Activated CD8-positive, alpha-beta T cell treated with anti-CD3 and anti-CD28 coated beads, Interleukin-2, amount 10 ng/mL, durations not matched to agents 7 days and 5 days (primary cell): ENCODE data around the gene NR1D1. TPM values are rescaled to one million over a fixed set of nuclear protein-coding genes. Genes with fewer than 3 reads are reported as not detected.

Experiments
- ATAC-seq: fragments of 150-1000 bp; cut with Tn5 transposase; one replicate; pipeline ENCODE4 v1.10.0; 2021; ENCODE audit warnings: moderate library complexity
- CTCF ChIA-PET: fragments of 350-600 bp; sonication (Branson Sonifier 250); formaldehyde crosslinking; loops from one replicate; lab custom pipeline; 2021; ENCODE audit warnings: antibody characterized with exemption; lab: Charles Lee
- POLR2A ChIA-PET: fragments of 350-600 bp; sonication (Branson Sonifier 250); formaldehyde crosslinking; loops from one replicate; lab custom pipeline; 2021; ENCODE audit warnings: antibody characterized with exemption; lab: Charles Lee
- DNase-seq: peaks from one replicate; pipeline ENCODE4 v3.0.0-alpha.2; 2020
- H3K27ac Mint-ChIP-seq: one replicate; pipeline ENCODE4 v1.8.0; 2021; ENCODE audit warnings: mild to moderate bottlenecking, mixed read lengths
- H3K27me3 Mint-ChIP-seq: one replicate; pipeline ENCODE4 v1.8.0; 2021; ENCODE audit warnings: low read depth, mixed read lengths
- H3K36me3 Mint-ChIP-seq: one replicate; pipeline ENCODE4 v1.8.0; 2021; ENCODE audit warnings: low read depth, mixed read lengths
- H3K4me1 Mint-ChIP-seq: one replicate; pipeline ENCODE4 v1.8.0; 2021; ENCODE audit warnings: low read depth, mixed read lengths
- H3K4me3 Mint-ChIP-seq: one replicate; pipeline ENCODE4 v1.8.0; 2021; ENCODE audit warnings: mild to moderate bottlenecking, mixed read lengths
- H3K9me3 Mint-ChIP-seq: one replicate; pipeline ENCODE4 v1.8.0; 2022; ENCODE audit warnings: mixed read lengths; ENCODE audit not compliant: insufficient read depth
- total RNA-seq, 2 experiments: library from RNA; stranded (reverse); gene quantifications; one replicate each; pipeline ENCODE4 v1.2.3, GENCODE V29; 2021

NR1D1 gene
- total RNA-seq, 2 experiments from 2014 or later: 4.1 to 4.9 TPM

- DNase-seq: peak; percentile 82
- POLR2A ChIA-PET: interaction anchor here (1.0 to 4.2 kb wide), 7 partner anchors 11 to 83 kb away, joined by 3 to 53 read pairs (median 4); partner anchors contain the start of genes MED24, MSL1 and NR1D1
- Mint-ChIP-seq H3K4me3 (peak overlapping the region; percentile 58), H3K36me3 (no peaks in the 10 kb centered on the region), H3K27me3 (no peaks in the 10 kb centered on the region), H3K27ac (peak overlapping the region; percentile 88), H3K9me3 (no peaks in the 10 kb centered on the region), H3K4me1 (peaks cover 77% of the 10 kb centered on the region)
- CTCF ChIA-PET: interaction anchor here (0.8 to 9.3 kb wide), 33 partner anchors 9 to 196 kb away, joined by 3 to 182 read pairs (median 10); partner anchors contain the start of genes CASC3, CDC6, CSF3 and MED24
- ATAC-seq: peak; percentile 50
Observed at GRCh38 chr17:40111221-40112128, 11.1 kb upstream of the NR1D1 start.

- no peaks in the 10 kb centered on the region for H3K9me3 Mint-ChIP-seq
- ChIA-PET POLR2A (interaction anchor here (0.8 to 4.2 kb wide), 4 partner anchors 10 to 41 kb away, joined by 3 to 53 read pairs (median 10); partner anchors contain the start of genes MSL1 and NR1D1), CTCF (interaction anchor here (0.8 to 9.3 kb wide), 23 partner anchors 10 to 180 kb away, joined by 3 to 182 read pairs (median 21); partner anchors contain the start of genes CASC3, CDC6, CSF3 and MED24)
- no peak overlapping the region for H3K4me3 Mint-ChIP-seq
- no peak for DNase-seq
- no peak overlapping the region for H3K27ac Mint-ChIP-seq
- H3K4me1 Mint-ChIP-seq: peaks cover 87% of the 10 kb centered on the region
- no peaks in the 10 kb centered on the region for H3K27me3 Mint-ChIP-seq
- no peaks in the 10 kb centered on the region for H3K36me3 Mint-ChIP-seq
- ATAC-seq: no peak
Observed at GRCh38 chr17:40110026-40110845, 9.8 kb upstream of the NR1D1 start.

GRCh38 chr17:40108970-40109824 lies 8.8 kb upstream of the NR1D1 start:
- peaks cover 98% of the 10 kb centered on the region for H3K4me1 Mint-ChIP-seq
- H3K9me3 Mint-ChIP-seq: no peaks in the 10 kb centered on the region
- POLR2A ChIA-PET: interaction anchor here (2.8 kb wide), 1 partner anchor 9 kb away, joined by 17 read pairs; the partner anchor contains the start of gene NR1D1
- no peaks in the 10 kb centered on the region for H3K27me3 Mint-ChIP-seq
- DNase-seq: peak; percentile 51
- H3K27ac Mint-ChIP-seq: no peak overlapping the region
- H3K36me3 Mint-ChIP-seq: no peaks in the 10 kb centered on the region
- no peak for ATAC-seq
- H3K4me3 Mint-ChIP-seq: no peak overlapping the region
- CTCF ChIA-PET: interaction anchor here (0.9 to 9.3 kb wide), 11 partner anchors 10 to 95 kb away, joined by 3 to 182 read pairs (median 51); partner anchors contain the start of genes CSF3, MSL1, NR1D1 and RAPGEFL1

GRCh38 chr17:40107522-40108174 lies 7.3 kb upstream of the NR1D1 start:
- POLR2A ChIA-PET: interaction anchor here (1.4 kb wide), 1 partner anchor 15 kb away, joined by 7 read pairs; no protein-coding TSS in a partner anchor

GRCh38 chr17:40106760-40107521 lies 6.6 kb upstream of the NR1D1 start:
- ChIA-PET CTCF (interaction anchor here (0.7 to 2.9 kb wide), 5 partner anchors 31 to 80 kb away, joined by 3 to 15 read pairs (median 3); partner anchors contain the start of gene CASC3), POLR2A (interaction anchor here (1.4 kb wide), 1 partner anchor 16 kb away, joined by 7 read pairs; no protein-coding TSS in a partner anchor)
- H3K27me3 Mint-ChIP-seq: no peaks in the 10 kb centered on the region
- peaks cover 96% of the 10 kb centered on the region for H3K4me1 Mint-ChIP-seq
- H3K27ac Mint-ChIP-seq: peak overlapping the region; percentile 87
- no peaks in the 10 kb centered on the region for H3K9me3 Mint-ChIP-seq
- DNase-seq: no peak
- H3K4me3 Mint-ChIP-seq: no peak overlapping the region
- H3K36me3 Mint-ChIP-seq: no peaks in the 10 kb centered on the region
- ATAC-seq: no peak

More at GRCh38 chr17:40107522-40108174, 7.3 kb upstream of the NR1D1 start:
- no peaks in the 10 kb centered on the region for H3K27me3 Mint-ChIP-seq
- peak overlapping the region; percentile 87 for H3K27ac Mint-ChIP-seq
- H3K9me3 Mint-ChIP-seq: no peaks in the 10 kb centered on the region
- H3K4me1 Mint-ChIP-seq: peaks cover 99% of the 10 kb centered on the region
- peak overlapping the region; percentile 51 for H3K4me3 Mint-ChIP-seq
- CTCF ChIA-PET: interaction anchor here (0.7 to 2.9 kb wide), 5 partner anchors 32 to 81 kb away, joined by 3 to 15 read pairs (median 3); partner anchors contain the start of gene CASC3
- no peaks in the 10 kb centered on the region for H3K36me3 Mint-ChIP-seq
- DNase-seq (peak; percentile 27), ATAC-seq (peak; percentile 11)

- Mint-ChIP-seq H3K9me3 (no peaks in the 10 kb centered on the region), H3K4me3 (no peak overlapping the region), H3K27ac (no peak overlapping the region), H3K4me1 (peaks cover 94% of the 10 kb centered on the region), H3K27me3 (no peaks in the 10 kb centered on the region), H3K36me3 (no peaks in the 10 kb centered on the region)
- DNase-seq (no peak), ATAC-seq (no peak)
- CTCF ChIA-PET: interaction anchor here (0.9 to 2.9 kb wide), 7 partner anchors 18 to 86 kb away, joined by 3 to 15 read pairs (median 4); partner anchors contain the start of gene CASC3
- POLR2A ChIA-PET: interaction anchor here (1.4 kb wide), 1 partner anchor 17 kb away, joined by 7 read pairs; no protein-coding TSS in a partner anchor
Observed at GRCh38 chr17:40105861-40106759, 5.7 kb upstream of the NR1D1 start.

- no peak overlapping the region for H3K4me3 Mint-ChIP-seq
- no peaks in the 10 kb centered on the region for H3K27me3 Mint-ChIP-seq
- H3K27ac Mint-ChIP-seq: no peak overlapping the region
- CTCF ChIA-PET: interaction anchor here (1.0 to 9.9 kb wide), 5 partner anchors 7 to 87 kb away, joined by 4 to 156 read pairs (median 6); no protein-coding TSS in a partner anchor
- POLR2A ChIA-PET: no interaction called here
- no peaks in the 10 kb centered on the region for H3K36me3 Mint-ChIP-seq
- no peak for ATAC-seq
- no peaks in the 10 kb centered on the region for H3K9me3 Mint-ChIP-seq
- DNase-seq: no peak
- peaks cover 94% of the 10 kb centered on the region for H3K4me1 Mint-ChIP-seq
Observed at GRCh38 chr17:40104594-40105486, 4.5 kb upstream of the NR1D1 start.

- Mint-ChIP-seq H3K27me3 (no peaks in the 10 kb centered on the region), H3K9me3 (no peaks in the 10 kb centered on the region), H3K4me3 (no peak overlapping the region), H3K4me1 (peaks cover 94% of the 10 kb centered on the region), H3K36me3 (peaks cover 1% of the 10 kb centered on the region), H3K27ac (peak overlapping the region; percentile 27)
- ChIA-PET CTCF (interaction anchor here (0.8 to 9.9 kb wide), 3 partner anchors 8 to 28 kb away, joined by 3 to 156 read pairs (median 5); no protein-coding TSS in a partner anchor), POLR2A (interaction anchor here (0.7 to 0.8 kb wide), 2 partner anchors 37 to 544 kb away, joined by 4 read pairs; partner anchors contain the start of gene CASC3)
- DNase-seq: no peak
- ATAC-seq: no peak
Observed at GRCh38 chr17:40103688-40104087, 3.3 kb upstream of the NR1D1 start.
